OCI-LY3 (cell line): ENCODE measurements around the gene GCSAM.

ENCODE experiments used
- H2AFZ ChIP-seq: fragments of 200-600, 300-600 bp; shearing (Covaris generic); 2 replicates; pipeline ENCODE4 v1.6.0; 2014; ENCODE audit warnings: antibody characterized with exemption, low read depth, low read length
- H3K27ac ChIP-seq: fragments of 200-600, 300-600 bp; sonication (generic); 2 replicates; pipeline ENCODE4 v1.5.1; 2014; ENCODE audit warnings: mild to moderate bottlenecking, low read length, moderate library complexity, mixed read lengths
- H3K27me3 ChIP-seq: fragments of 200-600, 300-600 bp; sonication (generic); 2 replicates; pipeline ENCODE4 v1.6.1; 2014; ENCODE audit warnings: low read depth, low read length, mixed read lengths
- H3K36me3 ChIP-seq: fragments of 200-600, 300-600 bp; sonication (generic); replicated peaks from 2 replicates; pipeline ENCODE3; 2014; ENCODE audit warnings: low read depth, low read length, mixed read lengths
- H3K4me1 ChIP-seq: fragments of 300-600, 200-600 bp; sonication (generic); 2 replicates; pipeline ENCODE4 v1.6.1; 2014; ENCODE audit warnings: low read length, mixed read lengths
- H3K4me2 ChIP-seq: fragments of 200-600, 300-600 bp; sonication (generic); 2 replicates; pipeline ENCODE4 v1.6.1; 2014; ENCODE audit warnings: low read length, mixed read lengths
- H3K4me3 ChIP-seq: fragments of 300-600, 200-600 bp; sonication (generic); 2 replicates; pipeline ENCODE4 v1.5.1; 2014; ENCODE audit warnings: antibody characterized with exemption, mild to moderate bottlenecking, low read length, moderate library complexity
- H3K79me2 ChIP-seq: fragments of 300-600, 200-600 bp; shearing (Covaris generic); 2 replicates; pipeline ENCODE4 v1.6.1; 2014; ENCODE audit warnings: mild to moderate bottlenecking, low read length, mixed read lengths
- H3K9ac ChIP-seq: fragments of 300-600, 200-600 bp; shearing (Covaris generic); 2 replicates; pipeline ENCODE4 v1.6.0; 2014; ENCODE audit warnings: mild to moderate bottlenecking, low read length, moderate library complexity
- H3K9me3 ChIP-seq: fragments of 200-600, 300-600 bp; shearing (Covaris generic); 2 replicates; pipeline ENCODE4 v1.6.1; 2014; ENCODE audit warnings: low read length, mixed read lengths; ENCODE audit not compliant: insufficient read depth
- H4K20me1 ChIP-seq: fragments of 200-600, 300-600 bp; sonication (generic); 2 replicates; pipeline ENCODE4 v1.6.1; 2016; ENCODE audit warnings: low read length, mixed read lengths; ENCODE audit not compliant: insufficient read depth
- EZH2phosphoT487 ChIP-seq: fragments of 200-600 bp; shearing (Covaris generic); IDR thresholded peaks from 2 replicates; pipeline ENCODE4 v1.6.1; 2018; ENCODE audit warnings: antibody characterized with exemption, mixed run types, low read depth
- TF ChIP-seq, protein P1 (sequence below): fragments of 200-600, 300-600 bp; sonication (generic); IDR thresholded peaks from 2 replicates; pipeline ENCODE4 v1.5.1; 2014; ENCODE audit warnings: antibody characterized with exemption, low read length, low read depth

Gene GCSAM, protein sequence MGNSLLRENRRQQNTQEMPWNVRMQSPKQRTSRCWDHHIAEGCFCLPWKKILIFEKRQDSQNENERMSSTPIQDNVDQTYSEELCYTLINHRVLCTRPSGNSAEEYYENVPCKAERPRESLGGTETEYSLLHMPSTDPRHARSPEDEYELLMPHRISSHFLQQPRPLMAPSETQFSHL

DNA sequence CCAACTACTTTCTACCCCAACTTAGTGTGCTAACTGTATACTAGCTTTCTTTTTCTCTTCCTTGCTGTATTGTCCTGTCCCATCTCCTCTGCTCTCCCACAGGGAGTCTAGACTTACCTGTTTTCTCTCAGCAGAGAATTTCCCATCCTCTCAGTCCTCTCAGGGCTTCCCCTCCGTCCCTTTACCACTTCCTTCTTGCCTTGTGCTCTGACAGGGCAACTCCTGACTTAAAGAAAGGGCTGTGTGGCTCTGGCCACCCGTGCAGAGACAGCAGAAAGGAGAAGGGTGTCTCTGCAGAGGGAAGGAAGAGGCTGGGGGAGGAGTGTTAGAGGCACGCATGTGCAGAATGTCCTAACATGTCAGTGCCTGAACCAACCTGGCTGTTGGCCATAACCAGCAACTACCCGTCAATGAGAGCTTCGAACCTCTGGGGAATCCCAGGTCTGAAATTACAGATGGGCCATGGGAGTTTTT lies at the start of gene GCSAM:
Gene GCSAM, minus strand, starts transcription at position 274 of the 474 bp plus-strand sequence. Its CDS starts 128 bp downstream, at position 146.
- no peaks in the 10 kb centered on the region for H3K27me3 ChIP-seq
- H3K9me3 ChIP-seq = no peaks in the 10 kb centered on the region
- H3K36me3 ChIP-seq = no peaks in the 10 kb centered on the region
- peaks cover 74% of the 10 kb centered on the region for H3K4me1 ChIP-seq
- TF ChIP-seq, protein P1, sequence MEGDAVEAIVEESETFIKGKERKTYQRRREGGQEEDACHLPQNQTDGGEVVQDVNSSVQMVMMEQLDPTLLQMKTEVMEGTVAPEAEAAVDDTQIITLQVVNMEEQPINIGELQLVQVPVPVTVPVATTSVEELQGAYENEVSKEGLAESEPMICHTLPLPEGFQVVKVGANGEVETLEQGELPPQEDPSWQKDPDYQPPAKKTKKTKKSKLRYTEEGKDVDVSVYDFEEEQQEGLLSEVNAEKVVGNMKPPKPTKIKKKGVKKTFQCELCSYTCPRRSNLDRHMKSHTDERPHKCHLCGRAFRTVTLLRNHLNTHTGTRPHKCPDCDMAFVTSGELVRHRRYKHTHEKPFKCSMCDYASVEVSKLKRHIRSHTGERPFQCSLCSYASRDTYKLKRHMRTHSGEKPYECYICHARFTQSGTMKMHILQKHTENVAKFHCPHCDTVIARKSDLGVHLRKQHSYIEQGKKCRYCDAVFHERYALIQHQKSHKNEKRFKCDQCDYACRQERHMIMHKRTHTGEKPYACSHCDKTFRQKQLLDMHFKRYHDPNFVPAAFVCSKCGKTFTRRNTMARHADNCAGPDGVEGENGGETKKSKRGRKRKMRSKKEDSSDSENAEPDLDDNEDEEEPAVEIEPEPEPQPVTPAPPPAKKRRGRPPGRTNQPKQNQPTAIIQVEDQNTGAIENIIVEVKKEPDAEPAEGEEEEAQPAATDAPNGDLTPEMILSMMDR = no peak
- no peak for TF ChIP-seq EZH2phosphoT487
- peak within 1 kb of the TSS; percentile 49 for H3K27ac ChIP-seq
- H2AFZ ChIP-seq = peak within 1 kb of the TSS; percentile 70
- peak within 1 kb of the TSS; percentile 41 for H3K9ac ChIP-seq
- H3K4me2 ChIP-seq = peak within 1 kb of the TSS; percentile 78
- peak within 1 kb of the TSS; percentile 62 for H3K4me3 ChIP-seq
- H3K79me2 ChIP-seq = no peaks in the 10 kb centered on the region
- H4K20me1 ChIP-seq = no peaks in the 10 kb centered on the region

DNA sequence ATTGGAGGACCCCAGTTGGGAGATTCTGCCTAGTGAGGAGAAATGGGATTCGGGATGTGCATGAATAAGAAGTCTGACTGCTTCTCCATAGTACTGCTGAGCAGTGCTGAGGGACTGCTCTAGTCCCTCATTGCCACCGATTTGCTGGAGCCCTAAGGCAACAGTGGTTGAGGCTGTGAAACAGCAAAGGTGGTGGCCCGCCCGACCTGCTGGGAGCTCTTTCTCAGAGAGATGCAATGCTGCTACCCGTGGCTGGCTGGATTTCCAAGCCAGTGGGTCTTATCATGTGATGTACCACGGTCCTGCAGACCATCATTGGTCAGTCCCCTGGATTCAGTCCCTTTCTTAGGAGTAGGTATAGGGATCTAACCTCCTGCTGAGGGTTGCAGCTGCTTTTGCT lies 42.6 kb upstream of the GCSAM start:
- H2AFZ ChIP-seq = no peak overlapping the region
- H3K79me2 ChIP-seq = no peaks in the 10 kb centered on the region
- H3K4me3 ChIP-seq = no peak overlapping the region
- H3K4me2 ChIP-seq = no peak overlapping the region
- H3K9ac ChIP-seq = no peak overlapping the region
- H3K27me3 ChIP-seq = no peaks in the 10 kb centered on the region
- H3K4me1 ChIP-seq = no peaks in the 10 kb centered on the region
- no peak overlapping the region for H3K27ac ChIP-seq
- no peaks in the 10 kb centered on the region for H3K36me3 ChIP-seq
- TF ChIP-seq, protein P1 = no peak
- no peak for TF ChIP-seq EZH2phosphoT487
- no peaks in the 10 kb centered on the region for H3K9me3 ChIP-seq
- no peaks in the 10 kb centered on the region for H4K20me1 ChIP-seq

DNA sequence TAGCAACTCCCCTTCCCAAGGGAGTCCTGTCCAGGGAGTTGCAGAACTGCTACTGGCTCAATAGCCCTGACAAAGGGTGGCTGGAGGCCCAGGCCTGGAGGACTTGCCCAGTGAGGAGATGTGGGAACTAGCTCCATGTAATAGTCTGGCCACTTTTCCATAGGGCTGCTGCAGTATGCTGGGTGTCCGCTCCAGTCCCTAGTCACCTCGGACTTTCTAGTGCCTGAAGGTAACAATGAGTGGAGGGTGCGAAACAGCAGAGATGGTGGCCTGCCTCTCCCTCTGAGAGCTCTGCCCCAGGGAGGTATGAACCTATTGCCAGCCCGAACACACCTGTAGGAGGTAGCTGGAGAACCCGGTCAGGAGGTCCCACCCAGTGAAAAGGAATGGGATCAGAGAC lies 42.0 kb upstream of the GCSAM start:
- H4K20me1 ChIP-seq = no peaks in the 10 kb centered on the region
- no peaks in the 10 kb centered on the region for H3K36me3 ChIP-seq
- H3K27ac ChIP-seq = no peak overlapping the region
- no peak overlapping the region for H2AFZ ChIP-seq
- no peaks in the 10 kb centered on the region for H3K9me3 ChIP-seq
- H3K79me2 ChIP-seq = no peaks in the 10 kb centered on the region
- TF ChIP-seq, protein P1 = no peak
- no peak for TF ChIP-seq EZH2phosphoT487
- H3K27me3 ChIP-seq = no peaks in the 10 kb centered on the region
- H3K4me2 ChIP-seq = no peak overlapping the region
- no peak overlapping the region for H3K4me3 ChIP-seq
- H3K9ac ChIP-seq = no peak overlapping the region
- no peaks in the 10 kb centered on the region for H3K4me1 ChIP-seq

DNA sequence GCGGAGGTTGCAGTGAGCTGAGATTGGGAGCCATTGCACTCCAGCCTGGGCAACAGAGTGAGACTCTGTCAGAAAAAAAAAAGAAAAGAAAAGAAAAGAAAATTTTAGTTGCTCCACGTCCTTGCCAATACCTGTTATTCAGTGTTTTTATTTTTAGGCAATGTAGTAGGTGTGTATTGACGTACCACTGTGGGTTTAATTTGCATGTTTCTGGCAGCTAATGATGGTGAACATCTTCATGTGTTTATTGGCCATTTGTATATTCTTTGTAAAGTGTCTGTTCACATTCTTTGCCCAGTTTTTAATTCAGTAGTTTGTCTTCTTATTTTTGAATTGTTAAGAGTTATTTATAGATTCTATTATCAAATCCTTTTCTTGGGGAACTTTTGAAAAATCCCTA lies 38.1 kb upstream of the GCSAM start:
- TF ChIP-seq, protein P1 = no peak
- no peak for TF ChIP-seq EZH2phosphoT487
- Histone ChIP-seq H3K9ac (no peak overlapping the region), H4K20me1 (no peaks in the 10 kb centered on the region), H3K4me3 (no peak overlapping the region), H3K36me3 (no peaks in the 10 kb centered on the region), H3K4me2 (no peak overlapping the region), H3K4me1 (peaks cover 7% of the 10 kb centered on the region), H3K27me3 (no peaks in the 10 kb centered on the region), H3K9me3 (no peaks in the 10 kb centered on the region), H3K79me2 (no peaks in the 10 kb centered on the region), H2AFZ (no peak overlapping the region), H3K27ac (no peak overlapping the region)
